Pulmonary artery endothelial cell (primary cell): ENCODE measurements around the gene RAB23. TPM values are rescaled to one million over a fixed set of nuclear protein-coding genes. Genes with fewer than 3 reads are reported as not detected.

Experiments used
- DNase-seq: peaks from one replicate; pipeline ENCODE4 v3.0.0-alpha.2; 2011; ENCODE audit warnings: low read depth, low spot score
- total RNA-seq: library from RNA; depleted of rRNA; stranded (reverse); fragments of >200 nt; gene quantifications from 2 replicates; pipeline ENCODE4 v1.2.3, GENCODE V29; 2014

The RAB23 gene
- 16.5 and 16.8 TPM in 2 replicates for total RNA-seq

- DNase-seq: peak; percentile 19
Measured at GRCh38 chr6:57221936-57222742, at the start of gene RAB23. TSS of gene RAB23 (minus strand) at chr6:57222307. CDS start at chr6:57210380, 11,927 bp downstream.

- DNase-seq: no peak
Measured at GRCh38 chr6:57268294-57268640, 46.2 kb upstream of the RAB23 start.

- DNase-seq: peak; percentile 74
Measured at GRCh38 chr6:57267586-57268293, 45.6 kb upstream of the RAB23 start.

GRCh38 chr6:57265755-57266221 lies 43.7 kb upstream of the RAB23 start:
- no peak for DNase-seq

GRCh38 chr6:57263739-57264138 lies 41.6 kb upstream of the RAB23 start:
- DNase-seq: no peak

- no peak for DNase-seq
Measured at GRCh38 chr6:57262901-57263694, 41.0 kb upstream of the RAB23 start.

- no peak for DNase-seq
Measured at GRCh38 chr6:57262488-57262887, 40.4 kb upstream of the RAB23 start.

GRCh38 chr6:57261926-57262325 lies 39.8 kb upstream of the RAB23 start:
- no peak for DNase-seq

GRCh38 chr6:57259064-57259463 lies 37.0 kb upstream of the RAB23 start:
- DNase-seq: no peak

- DNase-seq: no peak
Measured at GRCh38 chr6:57257911-57258541, 35.9 kb upstream of the RAB23 start.

- DNase-seq: no peak
Measured at GRCh38 chr6:57256541-57256940, 34.4 kb upstream of the RAB23 start.

- DNase-seq: no peak
Measured at GRCh38 chr6:57255451-57256169, 33.5 kb upstream of the RAB23 start.

GRCh38 chr6:57254055-57254717 lies 32.1 kb upstream of the RAB23 start:
- no peak for DNase-seq

GRCh38 chr6:57252975-57253374 lies 30.9 kb upstream of the RAB23 start:
- DNase-seq: no peak

GRCh38 chr6:57252137-57252536 lies 30.0 kb upstream of the RAB23 start:
- DNase-seq: no peak

- DNase-seq: no peak
Measured at GRCh38 chr6:57250348-57250747, 28.2 kb upstream of the RAB23 start.

- DNase-seq: no peak
Measured at GRCh38 chr6:57248311-57248895, 26.3 kb upstream of the RAB23 start.

GRCh38 chr6:57247603-57248002 lies 25.5 kb upstream of the RAB23 start:
- no peak for DNase-seq

- DNase-seq: no peak
Measured at GRCh38 chr6:57246307-57246706, 24.2 kb upstream of the RAB23 start.

GRCh38 chr6:57243954-57244353 lies 21.8 kb upstream of the RAB23 start:
- no peak for DNase-seq
